NB4 (cell line): ENCODE measurements around the gene SAE1.

Source experiments
- CTCF ChIP-seq: IDR thresholded peaks from one replicate; pipeline ENCODE4 v1.5.1; 2012; ENCODE audit warnings: low read depth, low read length
- POLR2A ChIP-seq: IDR thresholded peaks from 2 replicates; pipeline ENCODE4 v1.6.1; 2011; ENCODE audit warnings: mild to moderate bottlenecking; ENCODE audit not compliant: insufficient read length; ENCODE audit errors: extremely low read depth

GRCh38 chr19:47200530-47200929, 69.9 kb downstream of the SAE1 start:
- TF ChIP-seq CTCF, result no peak
- TF ChIP-seq POLR2A, result no peak
